HG03025 (cell line): ENCODE results near the gene NDUFS2.
"Not testable (repeated sequence)": the region's sequence is repeated elsewhere in the genome, so short reads cannot be mapped to it uniquely, and the experiment has no call there.

ENCODE experiments used
- ATAC-seq: cut with Tn5 transposase; IDR thresholded peaks from one replicate; pipeline ENCODE4 v1.9.1; 2021; ENCODE audit warnings: mild to moderate bottlenecking, moderate library complexity; ENCODE audit not compliant: unreplicated experiment, low FRiP score

Gene NDUFS2

DNA sequence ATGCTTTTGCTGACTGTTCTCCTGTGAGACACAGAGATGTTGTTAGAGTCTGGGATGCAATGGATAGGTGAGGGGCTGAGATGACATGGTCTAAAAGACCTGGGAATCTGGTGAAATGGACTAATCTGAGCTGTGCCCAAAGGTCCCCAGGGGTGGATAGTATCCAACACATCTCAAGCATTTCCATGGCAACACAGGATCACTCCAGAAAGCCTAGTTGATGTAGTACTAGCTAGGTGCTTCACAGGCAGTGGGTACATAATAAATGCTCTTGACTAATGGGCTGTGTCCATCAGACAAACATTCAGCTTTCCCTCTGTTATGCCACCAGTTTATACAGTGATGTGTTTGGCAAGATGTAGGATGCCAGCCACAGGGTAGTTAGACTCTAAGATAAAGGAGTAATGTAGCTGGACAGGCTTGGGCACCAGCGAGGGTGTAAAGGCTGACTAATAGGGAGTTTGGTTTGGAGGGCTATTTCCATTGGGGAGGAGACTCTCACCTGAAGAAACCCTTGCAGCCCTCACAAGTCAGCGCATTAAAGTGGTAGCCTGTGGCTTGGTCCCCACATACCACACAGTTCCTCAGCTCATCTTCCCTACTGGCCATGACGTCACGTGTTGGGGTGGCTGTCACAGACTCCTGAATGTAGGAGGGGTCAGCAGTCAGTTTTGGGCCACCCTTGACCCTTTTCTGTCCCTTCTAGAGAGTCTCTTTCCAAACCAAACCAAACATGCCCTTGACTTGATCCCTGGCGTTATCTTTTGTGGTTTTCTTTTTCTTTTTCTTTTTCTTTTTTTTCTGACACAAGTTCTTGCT is 34.0 kb downstream of the NDUFS2 start:
- no peak for ATAC-seq

DNA sequence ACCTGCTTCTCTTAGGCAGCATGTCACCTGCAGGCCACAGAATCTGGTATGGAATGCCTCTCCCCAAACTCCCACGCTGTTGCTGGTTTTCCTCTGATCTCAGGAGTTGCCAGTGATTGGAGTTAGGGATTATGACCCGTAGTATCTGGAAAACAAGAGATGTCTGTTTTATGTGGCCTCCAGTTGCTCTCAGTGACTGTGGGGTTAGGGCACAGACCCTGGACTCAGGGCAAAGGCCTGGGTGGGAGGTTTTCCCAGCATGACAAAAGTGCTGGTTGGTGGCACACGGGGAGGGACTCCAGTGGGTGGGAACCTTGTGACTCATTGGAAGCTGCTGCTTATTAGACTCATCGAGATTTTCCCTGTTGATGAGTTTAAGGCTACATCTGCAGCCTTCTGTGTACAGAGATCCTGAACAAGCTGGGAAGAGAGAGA is 35.9 kb downstream of the NDUFS2 start, which contains the start of gene NR1I3:
Gene NR1I3 (minus strand): TSS at position 165 of the 435 bp plus-strand sequence. CDS start 1,638 bp downstream, outside the sequence.
- no peak for ATAC-seq

DNA sequence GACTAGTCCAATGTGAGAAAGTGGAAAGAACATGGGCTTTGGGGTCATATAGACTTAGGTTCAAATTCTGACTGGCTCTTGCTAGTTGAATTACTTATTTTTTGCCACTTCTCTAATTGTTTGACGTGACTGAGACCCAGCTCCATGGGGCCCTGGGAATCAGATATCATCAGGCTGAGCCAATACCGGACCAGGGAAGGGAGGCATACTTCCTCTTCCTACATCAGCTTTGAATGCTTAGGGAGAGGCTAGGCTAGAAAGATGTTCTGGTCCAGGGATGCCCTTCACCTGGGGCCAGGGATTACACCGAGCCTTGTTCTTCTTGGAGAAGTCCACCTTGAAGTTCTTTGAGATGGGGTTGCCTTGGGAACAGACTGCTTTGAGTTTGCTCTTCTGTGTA is 39.5 kb downstream of the NDUFS2 start:
- no peak for ATAC-seq

DNA sequence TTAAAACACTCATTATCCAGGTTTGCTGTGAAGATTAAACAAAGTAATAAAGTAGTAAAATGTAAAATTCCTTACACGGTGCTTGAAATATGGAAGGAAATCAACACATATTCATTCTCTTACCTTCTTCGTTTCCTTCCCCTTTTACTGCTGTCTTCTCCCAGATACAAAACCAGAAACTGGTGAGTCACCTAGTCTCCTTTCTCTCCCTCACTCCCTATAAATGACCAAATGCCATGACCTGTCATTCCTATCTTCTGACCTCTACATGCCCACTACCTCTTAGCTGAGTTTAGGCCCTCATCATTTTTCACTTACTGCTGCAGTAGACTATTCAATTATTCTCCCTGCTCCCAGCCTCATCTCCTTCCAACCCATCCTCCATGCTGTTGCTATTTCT is 40.1 kb downstream of the NDUFS2 start:
- no peak for ATAC-seq

DNA sequence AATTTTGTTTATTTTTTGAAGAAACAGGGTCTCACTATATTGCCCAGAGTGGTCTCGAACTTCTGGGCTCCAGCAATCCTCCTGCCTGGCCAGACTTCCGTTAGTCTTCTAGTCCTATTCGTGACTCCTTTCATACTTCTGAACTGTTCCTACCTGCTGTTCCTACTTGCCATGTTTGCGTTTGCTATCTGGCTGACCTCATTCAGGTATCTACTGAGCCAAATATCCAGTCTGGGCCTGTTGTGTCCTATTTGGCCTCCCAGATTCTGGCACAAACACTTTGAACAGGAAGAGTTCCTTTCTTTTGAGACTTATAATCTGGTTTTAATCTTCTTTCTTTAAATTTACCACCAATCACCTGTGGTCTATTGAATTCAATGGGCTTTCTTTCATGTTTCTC is 42.7 kb downstream of the NDUFS2 start:
- ATAC-seq, result no peak

DNA sequence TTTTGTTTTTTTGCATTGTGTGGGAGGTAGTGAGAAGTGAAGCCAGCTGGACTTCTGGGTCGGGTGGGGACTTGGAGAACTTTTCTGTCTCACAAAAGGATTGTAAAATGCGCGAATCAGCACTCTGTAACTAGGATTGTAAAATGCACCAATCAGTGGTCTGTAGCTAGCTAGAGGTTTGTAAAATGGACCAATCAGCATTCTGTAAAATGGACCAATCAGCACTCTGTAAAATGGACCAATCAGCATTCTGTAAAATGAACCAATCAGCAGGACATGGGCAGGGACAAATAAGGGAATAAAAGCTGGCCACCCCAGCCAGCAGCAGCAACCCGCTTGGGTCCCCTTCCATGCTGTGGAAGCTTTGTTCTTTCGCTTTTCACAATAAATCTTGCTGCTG is 47.9 kb downstream of the NDUFS2 start:
- not testable (repeated sequence) for ATAC-seq

DNA sequence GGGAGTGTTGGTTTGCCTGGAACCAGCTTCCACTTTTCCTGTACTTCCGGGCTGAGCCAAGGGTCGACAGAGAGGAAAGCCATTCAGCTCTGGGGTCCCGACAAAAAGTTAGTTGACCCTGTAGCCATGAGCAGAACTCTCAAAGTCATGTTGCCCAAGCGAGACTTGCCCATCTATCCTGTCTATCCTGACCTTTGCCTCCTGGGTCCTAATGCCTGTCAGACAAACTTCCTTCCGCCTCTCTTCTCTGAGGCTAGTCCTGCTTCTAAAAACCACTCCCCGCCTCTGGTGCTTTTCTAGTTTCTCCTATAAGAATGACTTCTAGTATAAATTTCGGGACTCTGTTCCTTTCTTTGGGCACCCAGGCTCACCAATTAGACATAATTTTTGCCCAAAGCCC is 48.7 kb downstream of the NDUFS2 start:
- ATAC-seq, result no peak

DNA sequence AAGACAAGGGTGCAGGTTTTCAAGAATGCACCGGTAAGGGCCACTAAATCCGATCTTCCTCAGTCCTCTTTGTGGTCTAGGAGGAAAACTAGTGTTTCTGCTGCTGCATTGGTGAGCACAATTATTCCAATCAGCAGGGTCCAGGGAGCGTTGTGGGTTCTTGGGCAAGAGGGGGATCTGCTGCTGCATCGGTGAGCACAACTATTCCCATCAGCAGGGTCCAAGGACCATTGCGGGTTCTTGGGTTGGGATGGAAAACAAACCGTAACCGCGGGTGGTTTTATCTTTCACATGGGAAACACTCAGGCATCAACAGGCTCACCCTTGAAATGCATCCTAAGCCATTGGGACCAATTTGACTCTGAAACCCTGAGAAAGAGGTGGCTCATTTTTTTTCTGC is 49.4 kb downstream of the NDUFS2 start:
- ATAC-seq, result no peak

DNA sequence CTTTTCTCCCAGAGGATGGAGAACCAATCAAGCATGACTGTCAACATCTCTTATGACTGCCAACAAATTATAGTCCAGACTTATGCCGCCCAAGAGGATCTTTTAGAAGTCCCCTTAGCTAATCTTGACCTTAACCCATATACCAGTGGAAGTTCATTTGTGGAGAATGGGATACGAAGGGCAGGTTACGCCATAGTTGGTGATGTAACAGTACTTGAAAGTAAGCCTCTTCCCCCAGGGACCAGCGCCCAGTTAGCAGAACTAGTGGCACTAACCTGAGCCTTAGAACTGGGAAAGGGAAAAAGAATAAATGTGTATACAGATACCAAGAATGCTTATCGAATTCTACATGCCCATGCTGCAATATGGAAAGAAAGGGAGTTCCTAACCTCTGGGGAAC is 53.1 kb downstream of the NDUFS2 start:
- not testable (repeated sequence) for ATAC-seq

DNA sequence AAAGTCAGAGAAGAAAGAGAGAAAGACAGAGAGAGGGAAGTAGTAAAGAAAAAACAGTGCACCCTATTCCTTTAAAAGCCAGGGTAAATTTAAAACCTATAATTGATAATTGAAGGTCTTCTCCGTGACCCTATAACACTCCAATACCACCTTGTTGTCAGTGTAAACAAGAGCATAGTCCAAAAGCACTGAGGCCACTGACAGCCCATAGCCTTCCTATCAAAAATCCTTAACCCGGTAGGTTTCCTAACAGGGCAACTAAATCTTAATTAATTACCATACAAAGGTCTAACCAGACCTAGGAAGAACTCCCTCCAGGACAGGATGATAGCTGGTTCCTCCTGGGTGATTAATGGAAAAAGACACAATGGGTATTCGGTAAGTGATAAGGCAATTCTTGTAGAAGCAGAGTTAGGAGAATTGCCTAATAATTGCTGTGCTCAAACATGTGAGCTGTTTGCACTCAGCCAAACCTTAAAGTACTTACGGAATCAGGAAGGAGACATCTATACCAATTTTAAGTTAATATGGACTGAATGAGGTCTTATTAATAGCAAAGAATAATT is 53.9 kb downstream of the NDUFS2 start:
- not testable (repeated sequence) for ATAC-seq

DNA sequence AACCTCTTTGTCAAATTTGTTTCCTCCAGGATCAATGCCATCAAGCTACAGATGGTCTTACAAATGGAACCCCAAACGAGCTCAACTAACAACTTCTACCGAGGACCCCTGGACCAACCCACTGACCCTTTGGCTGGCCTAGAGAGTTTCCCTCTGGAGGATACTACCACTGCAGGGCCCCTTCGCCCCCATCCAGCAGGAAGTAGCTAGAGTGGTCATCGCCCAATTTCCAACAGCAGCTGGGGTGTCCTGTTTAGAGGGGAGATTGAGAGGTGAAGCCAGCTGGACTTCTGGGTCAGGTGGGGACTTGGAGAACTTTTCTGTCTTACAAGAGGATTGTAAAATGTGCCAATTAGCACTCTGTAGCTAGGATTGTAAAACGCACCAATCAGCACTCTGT is 54.9 kb downstream of the NDUFS2 start:
- not testable (repeated sequence) for ATAC-seq

DNA sequence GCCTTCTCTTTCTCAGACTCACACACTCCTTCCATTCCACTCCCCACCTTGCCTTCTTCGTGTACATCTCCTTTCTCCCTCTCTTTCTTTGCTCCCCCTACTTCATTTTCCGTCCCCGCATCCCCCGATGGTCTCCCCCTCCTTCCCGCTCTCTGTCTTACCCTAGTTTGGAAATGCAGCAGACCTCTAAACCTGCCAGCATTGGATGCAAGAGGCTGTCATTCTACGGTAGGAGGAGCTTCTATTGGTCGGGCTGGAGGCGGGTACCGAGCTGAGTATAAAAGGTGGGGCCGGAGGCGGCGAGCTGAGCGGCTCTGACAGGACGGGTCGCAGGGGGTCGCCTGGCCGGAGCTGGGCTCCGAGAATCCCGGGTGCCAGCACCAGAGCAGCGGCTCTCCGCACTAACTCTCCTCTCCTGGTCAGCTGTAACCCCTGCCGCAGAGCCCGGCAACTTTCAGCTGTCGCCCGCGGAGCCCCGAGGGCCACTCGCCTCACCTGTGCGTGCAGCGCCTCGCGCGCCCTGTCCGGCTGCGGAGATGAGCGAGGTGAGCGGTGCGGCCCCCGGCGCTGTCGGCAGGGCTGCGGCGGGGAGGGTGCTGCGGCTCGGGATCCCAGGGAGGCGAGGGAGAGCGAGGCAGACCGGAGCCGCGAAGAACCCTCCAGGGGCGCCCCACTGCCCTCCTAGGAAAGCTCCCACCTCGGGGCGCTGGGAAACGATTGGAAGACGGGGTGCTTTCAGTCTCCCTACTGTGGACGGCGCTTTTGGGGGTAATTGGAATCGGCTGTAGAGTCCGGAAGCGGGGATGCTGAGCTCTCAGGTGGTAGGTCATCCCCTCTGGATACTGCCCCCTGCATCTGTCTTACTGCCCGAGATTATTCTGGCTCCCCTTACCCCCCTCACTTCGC is 56.5 kb downstream of the NDUFS2 start, which contains the start of gene PCP4L1:
Gene PCP4L1 (plus strand): TSS at position 307 of the 906 bp plus-strand sequence. CDS start 230 bp downstream, at position 537.
- no peak for ATAC-seq

DNA sequence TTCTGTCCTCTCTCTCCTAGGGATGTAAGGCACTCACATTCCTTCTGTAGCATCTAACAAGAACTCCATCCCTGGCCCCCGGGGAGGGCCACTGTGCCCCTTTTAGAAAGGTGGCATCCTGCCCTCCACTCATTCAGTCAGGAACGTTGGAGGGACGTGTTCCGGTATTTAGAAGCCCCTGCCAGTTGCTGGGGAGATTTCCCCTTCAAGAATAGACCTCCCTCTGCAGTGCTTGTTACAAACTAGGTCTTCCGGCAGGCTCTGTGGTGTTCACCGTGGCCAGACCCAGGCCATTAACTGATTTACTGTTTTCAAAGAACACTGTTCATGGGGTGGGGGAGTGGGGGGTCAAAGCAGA is 57.2 kb downstream of the NDUFS2 start:
- no peak for ATAC-seq

DNA sequence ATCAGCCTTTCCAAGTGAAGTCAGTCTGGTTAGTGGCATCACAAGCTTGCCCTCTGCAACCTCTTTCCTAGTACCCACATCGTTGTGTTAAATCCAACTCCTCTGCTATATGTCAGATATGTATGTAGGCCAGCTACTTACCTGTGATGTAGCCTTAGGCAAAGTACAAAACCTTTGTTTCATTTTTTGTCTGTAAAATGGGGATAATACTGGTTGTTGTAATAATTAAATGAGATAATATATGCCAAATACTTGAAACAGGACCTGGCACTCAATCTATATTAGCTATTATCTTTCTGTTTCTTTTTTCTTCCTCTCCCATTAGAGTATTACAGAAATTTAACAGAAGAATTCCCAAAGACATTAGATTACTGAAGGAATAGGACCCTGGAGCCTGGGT is 57.6 kb downstream of the NDUFS2 start:
- no peak for ATAC-seq

DNA sequence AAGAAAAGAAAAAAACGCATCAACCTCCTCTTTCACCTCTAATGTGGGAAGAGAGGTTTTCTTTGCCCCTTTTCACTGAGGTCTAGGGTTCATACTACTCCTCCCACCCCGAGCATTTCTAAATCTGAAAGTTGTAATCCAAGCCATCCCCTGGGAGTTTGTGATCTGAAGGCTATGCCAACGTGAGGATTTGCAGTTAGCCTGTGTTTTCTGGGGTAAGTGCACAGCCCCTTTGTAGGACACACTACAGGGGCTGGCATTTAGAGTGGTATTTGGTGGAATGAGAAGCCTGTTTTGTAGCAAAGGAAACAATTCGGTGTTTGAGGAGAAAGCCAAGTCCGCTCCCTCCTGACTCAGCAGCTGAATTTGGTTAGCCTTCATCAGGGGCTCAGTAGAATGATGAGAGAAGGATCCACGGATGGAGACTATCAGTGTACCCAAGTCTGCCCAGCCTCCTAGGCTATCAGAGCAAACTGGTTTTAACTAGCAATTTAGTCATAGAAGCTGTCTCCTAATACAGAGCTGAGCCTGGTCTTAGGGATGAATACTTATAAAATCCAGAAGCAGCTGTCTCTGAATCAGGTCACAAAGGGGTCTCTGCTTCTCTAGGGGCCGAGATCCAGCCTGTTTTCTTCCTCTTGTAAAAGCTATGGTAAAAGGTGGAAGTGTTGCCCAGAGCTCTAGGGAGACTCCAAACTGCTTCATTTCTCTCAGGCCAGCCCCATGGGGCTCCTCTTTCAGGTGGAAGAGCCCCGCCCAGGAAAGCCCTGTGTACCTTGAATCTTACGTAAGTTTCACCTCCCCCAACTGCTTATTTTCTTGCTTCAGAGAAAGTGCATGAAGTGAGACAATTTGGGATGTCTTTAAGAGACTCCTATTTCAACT is 58.5 kb downstream of the NDUFS2 start:
- no peak for ATAC-seq

DNA sequence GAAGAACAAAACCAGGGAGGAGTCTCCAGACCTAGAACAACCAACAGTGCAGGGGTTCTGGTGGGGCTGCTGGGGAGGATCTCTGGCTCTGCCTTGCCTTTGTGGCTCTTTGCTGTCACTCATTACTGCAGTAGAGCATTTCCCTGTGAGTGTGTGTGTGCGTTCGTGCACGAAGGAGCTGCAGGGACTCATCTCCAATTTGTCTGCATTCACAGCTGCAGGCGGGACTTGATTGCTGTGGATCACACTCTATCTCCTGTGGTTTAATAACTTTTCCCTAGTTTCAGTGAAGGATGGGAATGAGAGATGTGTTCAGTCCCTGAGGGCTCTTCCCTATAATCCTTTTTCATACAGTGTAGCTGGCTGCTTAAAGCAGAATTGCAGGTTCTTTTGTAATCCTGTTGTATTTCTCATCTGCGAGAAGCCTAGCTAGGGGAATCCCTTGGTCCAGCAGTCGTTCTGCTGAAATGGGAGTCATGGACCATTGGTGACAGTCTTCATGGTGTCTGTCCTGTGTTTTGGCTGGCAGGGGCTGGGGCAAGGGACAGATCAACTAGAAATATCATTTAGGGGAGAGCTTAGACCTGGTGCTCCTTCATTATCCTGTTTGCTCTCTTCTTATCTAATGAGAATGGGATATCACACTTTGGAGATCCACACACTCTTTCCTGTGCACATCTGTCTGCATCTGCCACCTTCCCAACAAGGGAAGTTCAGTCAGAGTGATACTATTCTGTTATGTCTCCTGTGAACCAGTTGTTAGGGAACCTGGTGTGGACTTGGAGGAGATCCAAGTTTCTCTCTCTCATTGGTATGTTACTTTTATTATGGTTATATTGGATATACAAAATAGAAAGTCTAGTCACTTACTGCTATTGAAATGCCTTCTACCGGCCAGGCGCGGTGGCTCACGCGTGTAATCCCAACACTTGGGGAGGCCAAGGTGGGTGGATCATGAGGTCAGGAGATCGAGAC is 59.4 kb downstream of the NDUFS2 start:
- ATAC-seq, result no peak
